B cell (primary cell): ENCODE data around the gene RABGAP1L. TPM values are rescaled to one million over a fixed set of nuclear protein-coding genes. Genes with fewer than 3 reads are reported as not detected.

Experiments used
- ATAC-seq: fragments of 200-7000 bp; cut with Tn5 transposase; one replicate; pipeline ENCODE4 v1.10.0; 2021; ENCODE audit warnings: low read depth, mild to moderate bottlenecking, moderate number of reproducible peaks, moderate library complexity
- CTCF ChIA-PET: fragments of 350-600 bp; sonication (Branson Sonifier 250); formaldehyde crosslinking; loops from one replicate; lab custom pipeline; 2021; ENCODE audit warnings: antibody characterized with exemption, inconsistent platforms; lab: Charles Lee
- POLR2A ChIA-PET: fragments of 350-600 bp; sonication (Branson Sonifier 250); formaldehyde crosslinking; loops from one replicate; lab custom pipeline; 2021; ENCODE audit warnings: antibody characterized with exemption; lab: Charles Lee
- DNase-seq: peaks from one replicate; pipeline ENCODE4 v3.0.0; 2013
- H2AFZ ChIP-seq: 2 replicates; pipeline ENCODE4 v1.6.1; 2012; ENCODE audit warnings: mild to moderate bottlenecking, low read depth, low read length; ENCODE audit not compliant: insufficient read depth, poor library complexity, severe bottlenecking
- H3K27ac ChIP-seq, 2 donors: 1 replicate in 1 of 2; 2 replicates in 1 of 2; pipeline ENCODE4 v1.5.1; 2012 to 2013; ENCODE audit warnings: low read length in 2 of 2, mild to moderate bottlenecking in 2 of 2, moderate library complexity in 1 of 2
- H3K27me3 ChIP-seq, 4 experiments: fragments of 200-600 bp in 1 of 4; sonication (generic) in 1 of 4; replicated peaks in 1 of 4; 1 replicate in 2 of 4; 2 replicates in 2 of 4; pipeline versions ENCODE4 v1.6.1 to v1.7.0; 2013 to 2016; ENCODE audit warnings: low read length in 3 of 4, mild to moderate bottlenecking in 2 of 4, mixed read lengths in 1 of 4, moderate library complexity in 1 of 4; ENCODE audit not compliant: insufficient read depth in 4 of 4, control insufficient read depth in 3 of 4; ENCODE audit errors: control extremely low read depth in 1 of 4
- H3K36me3 ChIP-seq, 2 experiments: replicated peaks in 1 of 2; 1 replicate in 1 of 2; 2 replicates in 1 of 2; pipeline versions ENCODE4 v1.6.1 to v1.7.1; 2013; ENCODE audit warnings: low read length in 1 of 2; ENCODE audit not compliant: insufficient read depth in 2 of 2, control insufficient read depth in 1 of 2; ENCODE audit errors: control extremely low read depth in 1 of 2, extremely low read depth in 1 of 2
- H3K4me1 ChIP-seq, 2 donors: fragments of 200-600 bp in 1 of 2; sonication (generic) in 1 of 2; 1 replicate in 1 of 2; 2 replicates in 1 of 2; pipeline versions ENCODE4 v1.5.1 to v1.6.1; 2013 to 2017; ENCODE audit warnings: low read length in 2 of 2; ENCODE audit not compliant: control insufficient read depth in 2 of 2, insufficient read depth in 2 of 2
- H3K4me2 ChIP-seq: replicated peaks from 2 replicates; pipeline ENCODE3; 2012; ENCODE audit warnings: mild to moderate bottlenecking, low read depth, low read length; ENCODE audit not compliant: poor library complexity, severe bottlenecking
- H3K4me3 ChIP-seq, 5 experiments: fragments of 200-600 bp in 1 of 5; sonication (generic) in 1 of 5; 1 replicate in 3 of 5; 2 replicates in 2 of 5; pipeline versions ENCODE4 v1.5.1 to v1.7.0; 2011 to 2016; ENCODE audit warnings: low read length in 4 of 5, mild to moderate bottlenecking in 4 of 5, low read depth in 2 of 5, control low read depth in 1 of 5, moderate library complexity in 1 of 5; ENCODE audit not compliant: insufficient read depth in 1 of 5; ENCODE audit errors: control extremely low read depth in 1 of 5, extremely low read depth in 1 of 5
- H3K79me2 ChIP-seq: fragments of 200-600 bp; sonication (generic); one replicate; pipeline ENCODE4 v1.6.0; 2016; ENCODE audit warnings: low read length; ENCODE audit not compliant: control insufficient read depth, insufficient read depth
- H3K9ac ChIP-seq: fragments of 200-600 bp; sonication (generic); 2 replicates; pipeline ENCODE4 v1.6.1; 2017; ENCODE audit warnings: mild to moderate bottlenecking, low read length, moderate library complexity
- H3K9me3 ChIP-seq, 3 donors: one replicate each; pipeline versions ENCODE4 v1.6.1 to v1.7.1; 2013; ENCODE audit warnings: low read length in 2 of 3; ENCODE audit not compliant: control insufficient read depth in 2 of 3, insufficient read depth in 1 of 3; ENCODE audit errors: control extremely low read depth in 1 of 3
- H4K20me1 ChIP-seq: 2 replicates; pipeline ENCODE4 v1.6.0; 2012; ENCODE audit warnings: mild to moderate bottlenecking, low read length; ENCODE audit not compliant: insufficient read depth, control insufficient read depth, poor library complexity, severe bottlenecking
- H3K27ac Mint-ChIP-seq: one replicate; pipeline ENCODE4 v1.8.0; 2021; ENCODE audit warnings: mixed read lengths
- H3K27me3 Mint-ChIP-seq: one replicate; pipeline ENCODE4 v1.8.0; 2021; ENCODE audit warnings: mixed read lengths
- H3K4me1 Mint-ChIP-seq: one replicate; pipeline ENCODE4 v1.8.0; 2021; ENCODE audit warnings: mixed read lengths
- H3K4me3 Mint-ChIP-seq: one replicate; pipeline ENCODE4 v1.8.0; 2021; ENCODE audit warnings: mixed read lengths
- H3K9me3 Mint-ChIP-seq: one replicate; pipeline ENCODE4 v1.8.0; 2022; ENCODE audit warnings: mixed read lengths; ENCODE audit not compliant: insufficient read depth
- EZH2 ChIP-seq: IDR thresholded peaks from 2 replicates; pipeline ENCODE4 v1.6.1; 2012; ENCODE audit warnings: borderline replicate concordance, low read depth, mild to moderate bottlenecking, moderate library complexity, low read length; ENCODE audit not compliant: insufficient read depth, poor library complexity, severe bottlenecking
- WGBS: methylation state at CpG from one replicate; pipeline ENCODE4 v1.1.5; 2013; ENCODE audit warnings: missing lambda C conversion rate; ENCODE audit not compliant: insufficient coverage; 5-methylcytosine and 5-hydroxymethylcytosine counted together
- intact Hi-C: fragments of 100-400 bp; cut with micrococcal nuclease; formaldehyde crosslinking; loops from one replicate; pipeline ENCODE4 v1.10.0; 2022
- polyA plus RNA-seq: library from polyadenylated mRNA; depleted of rRNA; stranded (reverse); fragments of >200 nt; gene quantifications from 2 replicates; pipeline ENCODE4 v1.2.3, GENCODE V29; 2012
- total RNA-seq, 2 donors: library from RNA; stranded (reverse); fragments of 120-200 nt in 1 of 2; gene quantifications; 1 replicate in 1 of 2; 2 replicates in 1 of 2; pipeline versions ENCODE4 v1.2.3 to v1.2.4, GENCODE V29; 2013 to 2022
- TF ChIP-seq, protein P1 (sequence below): fragments of 200-600 bp; IDR thresholded peaks from one replicate; pipeline ENCODE4 v1.8.0; 2022; ENCODE audit warnings: antibody characterized with exemption, mild to moderate bottlenecking

Gene RABGAP1L
- total and polyA plus RNA-seq, 2 donors (not counting 1 experiment from before 2014, with no cell fraction given), result 34.9 to 159 TPM

GRCh38 chr1:174167265-174167803 is 8.0 kb downstream of the RABGAP1L start:
- peaks cover 79% of the 10 kb centered on the region for H3K4me1 Mint-ChIP-seq
- Histone ChIP-seq H3K9me3 (no peaks in the 10 kb centered on the region), H3K4me3 (no peak overlapping the region), H2AFZ (no peak overlapping the region), H3K4me1 (peaks cover 22 to 41% of the 10 kb centered on the region in 2 donors), H3K9ac (no peak overlapping the region), H3K4me2 (peak overlapping the region; percentile 40), H3K27me3 (no peaks in the 10 kb centered on the region), H3K27ac (peak overlapping the region; percentile 19 to 38), H4K20me1 (peaks cover 24% of the 10 kb centered on the region), H3K79me2 (peaks cover 95% of the 10 kb centered on the region), H3K36me3 (peaks cover 0 to 2% of the 10 kb centered on the region in 2 experiments)
- no CpG with 5 or more reads among the region's 2 CpGs for WGBS
- intact Hi-C loops, result loop anchor here (2.0 kb wide), 1 partner anchor 15 kb away; no protein-coding TSS in a partner anchor
- CTCF ChIA-PET, result interaction anchor here (0.9 to 1.4 kb wide), 3 partner anchors 8 to 51 kb away, joined by 3 to 6 read pairs (median 4); partner anchors contain the start of gene RABGAP1L
- ATAC-seq, result no peak
- TF ChIP-seq EZH2, result no peak
- TF ChIP-seq, protein P1, sequence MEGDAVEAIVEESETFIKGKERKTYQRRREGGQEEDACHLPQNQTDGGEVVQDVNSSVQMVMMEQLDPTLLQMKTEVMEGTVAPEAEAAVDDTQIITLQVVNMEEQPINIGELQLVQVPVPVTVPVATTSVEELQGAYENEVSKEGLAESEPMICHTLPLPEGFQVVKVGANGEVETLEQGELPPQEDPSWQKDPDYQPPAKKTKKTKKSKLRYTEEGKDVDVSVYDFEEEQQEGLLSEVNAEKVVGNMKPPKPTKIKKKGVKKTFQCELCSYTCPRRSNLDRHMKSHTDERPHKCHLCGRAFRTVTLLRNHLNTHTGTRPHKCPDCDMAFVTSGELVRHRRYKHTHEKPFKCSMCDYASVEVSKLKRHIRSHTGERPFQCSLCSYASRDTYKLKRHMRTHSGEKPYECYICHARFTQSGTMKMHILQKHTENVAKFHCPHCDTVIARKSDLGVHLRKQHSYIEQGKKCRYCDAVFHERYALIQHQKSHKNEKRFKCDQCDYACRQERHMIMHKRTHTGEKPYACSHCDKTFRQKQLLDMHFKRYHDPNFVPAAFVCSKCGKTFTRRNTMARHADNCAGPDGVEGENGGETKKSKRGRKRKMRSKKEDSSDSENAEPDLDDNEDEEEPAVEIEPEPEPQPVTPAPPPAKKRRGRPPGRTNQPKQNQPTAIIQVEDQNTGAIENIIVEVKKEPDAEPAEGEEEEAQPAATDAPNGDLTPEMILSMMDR, result no peak
- H3K27ac Mint-ChIP-seq, result peak overlapping the region; percentile 84
- H3K27me3 Mint-ChIP-seq, result no peaks in the 10 kb centered on the region
- DNase-seq, result no peak
- peak overlapping the region; percentile 60 for H3K4me3 Mint-ChIP-seq
- H3K9me3 Mint-ChIP-seq, result no peaks in the 10 kb centered on the region
- POLR2A ChIA-PET, result no interaction called here

DNA sequence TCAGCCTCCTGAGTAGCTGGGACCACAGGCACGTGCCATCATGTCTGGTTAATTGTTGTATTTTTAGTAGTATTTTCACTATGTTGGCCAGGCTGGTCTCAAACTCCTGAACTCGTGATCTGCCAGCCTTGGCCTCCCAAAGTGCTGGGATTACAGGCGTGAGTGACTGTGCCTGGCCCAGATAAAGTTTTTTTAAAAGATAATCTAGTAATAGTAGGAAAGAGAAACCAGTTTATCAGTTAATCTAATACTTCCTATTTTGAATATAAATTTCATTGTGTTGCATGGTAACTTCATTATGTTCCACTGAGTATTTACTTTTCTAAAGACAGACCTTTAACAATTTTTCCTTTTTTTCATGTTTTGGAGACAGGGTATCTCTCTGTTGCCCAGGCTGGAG is 10.0 kb downstream of the RABGAP1L start:
- H3K27me3 Mint-ChIP-seq, result no peaks in the 10 kb centered on the region
- peaks cover 73% of the 10 kb centered on the region for H3K4me1 Mint-ChIP-seq

More for the DNA sequence above, 10.0 kb downstream of the RABGAP1L start:
- ChIA-PET POLR2A (no interaction called here), CTCF (interaction anchor here (0.7 kb wide), 1 partner anchor 96 kb away, joined by 3 read pairs; no protein-coding TSS in a partner anchor)
- Mint-ChIP-seq H3K27ac (peak overlapping the region; percentile 54), H3K9me3 (no peaks in the 10 kb centered on the region), H3K4me3 (peak overlapping the region; percentile 46)
- no CpG with 5 or more reads among the region's 3 CpGs for WGBS
- H3K4me3 ChIP-seq, result no peak overlapping the region
- H3K4me1 ChIP-seq, result peaks cover 19 to 41% of the 10 kb centered on the region in 2 donors
- peak overlapping the region; percentile 38 for H3K4me2 ChIP-seq
- H4K20me1 ChIP-seq, result peaks cover 27% of the 10 kb centered on the region
- no peak overlapping the region for H3K27ac ChIP-seq
- H3K79me2 ChIP-seq, result peaks cover 98% of the 10 kb centered on the region
- no peak for TF ChIP-seq EZH2
- TF ChIP-seq, protein P1, result no peak
- intact Hi-C loops, result no loop called here
- no peak overlapping the region for H3K9ac ChIP-seq
- H3K36me3 ChIP-seq, result no peaks in the 10 kb centered on the region
- H3K27me3 ChIP-seq, result no peaks in the 10 kb centered on the region
- H2AFZ ChIP-seq, result no peak overlapping the region
- ATAC-seq (no peak), DNase-seq (no peak)
- no peaks in the 10 kb centered on the region for H3K9me3 ChIP-seq
